HG02759 (cell line): ENCODE measurements around the gene HGFAC.

Source experiments
- ATAC-seq: cut with Tn5 transposase; IDR thresholded peaks from one replicate; pipeline ENCODE4 v1.9.1; 2021; ENCODE audit warnings: mild to moderate bottlenecking, moderate library complexity; ENCODE audit not compliant: unreplicated experiment

The HGFAC gene

GRCh38 chr4:3471886-3472285 is 30.1 kb downstream of the HGFAC start:
- ATAC-seq: no peak

- ATAC-seq: no peak
Observed at GRCh38 chr4:3472411-3473141, 30.8 kb downstream of the HGFAC start.

- ATAC-seq: no peak
Observed at GRCh38 chr4:3473181-3473950, 31.6 kb downstream of the HGFAC start.

- ATAC-seq: no peak
Observed at GRCh38 chr4:3473996-3474765, 32.4 kb downstream of the HGFAC start.

- no peak for ATAC-seq
Observed at GRCh38 chr4:3475041-3475712, 33.4 kb downstream of the HGFAC start.

GRCh38 chr4:3475713-3476260 is 34.0 kb downstream of the HGFAC start:
- ATAC-seq: no peak

- ATAC-seq: no peak
Observed at GRCh38 chr4:3476341-3476747, 34.6 kb downstream of the HGFAC start.

- ATAC-seq: no peak
Observed at GRCh38 chr4:3476936-3477749, 35.4 kb downstream of the HGFAC start.

- ATAC-seq: no peak
Observed at GRCh38 chr4:3477750-3478430, 36.1 kb downstream of the HGFAC start.

- no peak for ATAC-seq
Observed at GRCh38 chr4:3478446-3479357, 36.9 kb downstream of the HGFAC start.

- no peak for ATAC-seq
Observed at GRCh38 chr4:3479358-3480101, 37.8 kb downstream of the HGFAC start.

- ATAC-seq: peak; percentile 58
Observed at GRCh38 chr4:3480528-3481112, 38.9 kb downstream of the HGFAC start.

- ATAC-seq: no peak
Observed at GRCh38 chr4:3481113-3481531, 39.4 kb downstream of the HGFAC start.

GRCh38 chr4:3481783-3482393 is 40.1 kb downstream of the HGFAC start:
- no peak for ATAC-seq

- no peak for ATAC-seq
Observed at GRCh38 chr4:3482707-3483106, 40.9 kb downstream of the HGFAC start.

- ATAC-seq: no peak
Observed at GRCh38 chr4:3483471-3483921, 41.7 kb downstream of the HGFAC start.
